Tibial nerve (tissue), 4 donors: ENCODE data around the gene SDK1. TPM values are rescaled to one million over a fixed set of nuclear protein-coding genes. Genes with fewer than 3 reads are reported as not detected.

ENCODE experiments used
- DNase-seq, 2 donors: peaks; one replicate each; pipeline ENCODE4 v3.0.0-alpha.2; 2019; ENCODE audit warnings: low spot score in 2 of 2
- H3K27ac ChIP-seq, 4 donors: fragments of 200-600 bp; sonication (generic) in 3 of 4; one replicate each; pipeline ENCODE4 v1.5.1; 2017 to 2019; ENCODE audit warnings: mild to moderate bottlenecking in 1 of 4
- H3K27me3 ChIP-seq, 2 donors: fragments of 200-600 bp; sonication (generic) in 1 of 2; one replicate each; pipeline versions ENCODE4 v1.5.1 to v1.6.0; 2017 to 2019
- H3K36me3 ChIP-seq, 3 donors: fragments of 200-600 bp; sonication (generic); one replicate each; pipeline ENCODE4 v1.5.1; 2018 to 2019
- H3K4me1 ChIP-seq, 4 donors: fragments of 200-600 bp; sonication (generic) in 3 of 4; one replicate each; pipeline ENCODE4 v1.5.1; 2017 to 2019
- H3K4me3 ChIP-seq, 4 donors: fragments of 200-600 bp; sonication (generic) in 3 of 4; one replicate each; pipeline ENCODE4 v1.5.1; 2017 to 2019; ENCODE audit warnings: mild to moderate bottlenecking in 1 of 4, moderate library complexity in 1 of 4
- H3K9me3 ChIP-seq, 4 donors: fragments of 200-600 bp; sonication (generic) in 3 of 4; one replicate each; pipeline ENCODE4 v1.5.1; 2017 to 2019
- EP300 ChIP-seq, 2 donors: sonication (generic); formaldehyde crosslinking; IDR thresholded peaks; one replicate each; pipeline ENCODE4 v1.6.1; 2017; ENCODE audit warnings: antibody characterized with exemption in 2 of 2, mild to moderate bottlenecking in 1 of 2
- POLR2A ChIP-seq, 2 donors: fragments of 450-650 bp; IDR thresholded peaks; one replicate each; pipeline ENCODE4 v1.6.1; 2017; ENCODE audit warnings: antibody characterized with exemption in 2 of 2, mild to moderate bottlenecking in 2 of 2, moderate library complexity in 2 of 2
- WGBS, 2 donors: methylation state at CpG; one replicate each; pipeline ENCODE4 v1.1.5; 2018; 5-methylcytosine and 5-hydroxymethylcytosine counted together
- total RNA-seq, 4 donors: library from RNA; depleted of rRNA; stranded (reverse); fragments of >200 nt; gene quantifications; one replicate each; pipeline ENCODE4 v1.1.0, GENCODE V29; 2016
- TF ChIP-seq, protein P1 (sequence below), 5 experiments: fragments of 200-600 bp in 3 of 5; fragments of 450-650 bp in 2 of 5; sonication (generic) in 3 of 5; IDR thresholded peaks; one replicate each; pipeline ENCODE4 v1.5.1; 2016 to 2019; ENCODE audit warnings: antibody characterized with exemption in 5 of 5, mild to moderate bottlenecking in 3 of 5, moderate library complexity in 2 of 5

The SDK1 gene
- total RNA-seq, 4 donors from 2014 or later = 8.2 to 16.2 (median 12.9) TPM

DNA sequence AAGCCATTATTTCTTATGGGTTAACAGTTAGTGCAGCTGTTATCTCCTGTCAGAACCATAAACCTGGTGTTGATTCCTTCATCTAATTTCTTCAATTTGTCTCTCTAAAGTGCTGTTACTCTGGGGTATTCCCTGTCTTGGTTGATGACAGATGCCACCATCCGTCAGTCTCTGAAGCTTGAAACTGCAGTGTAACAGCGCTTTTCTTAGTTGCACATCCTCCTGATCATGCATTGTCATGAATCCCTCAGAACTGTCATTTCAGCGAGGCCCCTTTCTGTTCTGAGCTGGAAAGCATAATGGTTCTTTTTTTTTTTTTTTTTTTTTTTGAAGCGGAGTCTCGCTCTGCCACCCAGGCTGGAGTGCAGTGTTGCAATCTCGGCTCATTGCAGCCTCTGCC lies 193.9 kb downstream of the SDK1 start:
- Histone ChIP-seq H3K4me3 (no peak overlapping the region), H3K9me3 (peaks cover 0 to 9% (median 0%) of the 10 kb centered on the region in 4 donors), H3K36me3 (no peaks in the 10 kb centered on the region), H3K27me3 (no peaks in the 10 kb centered on the region), H3K27ac (no peak overlapping the region), H3K4me1 (no peaks in the 10 kb centered on the region)
- no peak for DNase-seq
- TF ChIP-seq POLR2A (IDR thresholded peaks at IDR 0.05) = no peak
- no peak for TF ChIP-seq EP300 (IDR thresholded peaks at IDR 0.05)
- TF ChIP-seq, protein P1, sequence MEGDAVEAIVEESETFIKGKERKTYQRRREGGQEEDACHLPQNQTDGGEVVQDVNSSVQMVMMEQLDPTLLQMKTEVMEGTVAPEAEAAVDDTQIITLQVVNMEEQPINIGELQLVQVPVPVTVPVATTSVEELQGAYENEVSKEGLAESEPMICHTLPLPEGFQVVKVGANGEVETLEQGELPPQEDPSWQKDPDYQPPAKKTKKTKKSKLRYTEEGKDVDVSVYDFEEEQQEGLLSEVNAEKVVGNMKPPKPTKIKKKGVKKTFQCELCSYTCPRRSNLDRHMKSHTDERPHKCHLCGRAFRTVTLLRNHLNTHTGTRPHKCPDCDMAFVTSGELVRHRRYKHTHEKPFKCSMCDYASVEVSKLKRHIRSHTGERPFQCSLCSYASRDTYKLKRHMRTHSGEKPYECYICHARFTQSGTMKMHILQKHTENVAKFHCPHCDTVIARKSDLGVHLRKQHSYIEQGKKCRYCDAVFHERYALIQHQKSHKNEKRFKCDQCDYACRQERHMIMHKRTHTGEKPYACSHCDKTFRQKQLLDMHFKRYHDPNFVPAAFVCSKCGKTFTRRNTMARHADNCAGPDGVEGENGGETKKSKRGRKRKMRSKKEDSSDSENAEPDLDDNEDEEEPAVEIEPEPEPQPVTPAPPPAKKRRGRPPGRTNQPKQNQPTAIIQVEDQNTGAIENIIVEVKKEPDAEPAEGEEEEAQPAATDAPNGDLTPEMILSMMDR (IDR thresholded peaks at IDR 0.05) = no peak
- 96% methylated on average over 6 of the region's 6 CpGs for WGBS, 2 donors

DNA sequence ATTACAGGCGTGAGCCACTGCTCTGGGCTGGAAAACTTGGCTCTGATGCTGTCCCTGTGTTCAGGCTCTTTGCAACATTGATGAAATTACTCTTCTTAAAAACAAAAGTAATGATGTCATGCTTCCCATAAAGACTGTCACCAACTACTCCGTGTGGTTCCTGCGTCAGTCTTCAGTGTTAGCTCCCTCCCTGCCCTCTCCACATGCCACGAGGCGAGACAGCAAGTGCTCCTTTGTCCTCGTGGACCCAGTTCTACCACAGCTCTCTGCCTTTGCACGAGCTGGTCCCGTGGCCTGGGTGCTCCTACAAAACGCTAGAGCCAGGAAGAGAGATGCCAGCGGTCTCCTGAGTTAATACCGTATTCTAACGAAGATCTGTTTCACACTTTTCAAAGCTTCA lies 194.5 kb downstream of the SDK1 start:
- Histone ChIP-seq H3K36me3 (no peaks in the 10 kb centered on the region), H3K4me1 (no peaks in the 10 kb centered on the region), H3K9me3 (peaks cover 0 to 15% (median 1%) of the 10 kb centered on the region in 4 donors), H3K27me3 (no peaks in the 10 kb centered on the region), H3K4me3 (no peak overlapping the region), H3K27ac (no peak overlapping the region)
- no peak for DNase-seq
- no peak for TF ChIP-seq EP300 (IDR thresholded peaks at IDR 0.05)
- TF ChIP-seq, protein P1 (IDR thresholded peaks at IDR 0.05) = no peak
- no peak for TF ChIP-seq POLR2A (IDR thresholded peaks at IDR 0.05)
- WGBS, 2 donors = 78 to 79% methylated on average over 12 of the region's 12 CpGs

DNA sequence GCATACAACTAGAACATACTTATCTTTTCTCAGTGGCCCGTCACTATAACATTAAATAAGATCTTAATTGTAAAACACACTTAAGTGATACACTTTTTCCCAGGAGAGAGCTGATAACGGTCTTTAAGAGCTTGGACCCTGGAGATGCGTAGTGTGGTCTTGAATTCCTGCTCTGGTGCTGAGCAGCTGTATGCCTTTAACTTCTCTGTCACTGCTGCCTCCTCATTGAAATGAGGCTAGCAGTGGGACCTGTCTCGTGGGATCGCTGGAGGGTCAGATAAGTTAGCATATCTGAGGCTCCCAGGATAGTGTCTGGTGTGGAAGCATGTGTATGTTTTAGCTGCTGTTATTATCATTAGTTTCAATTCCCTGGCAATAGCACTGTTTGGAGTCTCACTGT lies 194.9 kb downstream of the SDK1 start:
- WGBS, 2 donors = 77 to 81% methylated on average over 5 of the region's 5 CpGs
- no peak for TF ChIP-seq POLR2A (IDR thresholded peaks at IDR 0.05)
- TF ChIP-seq, protein P1 (IDR thresholded peaks at IDR 0.05) = no peak
- TF ChIP-seq EP300 (IDR thresholded peaks at IDR 0.05) = no peak
- no peak overlapping the region for H3K4me3 ChIP-seq

DNA sequence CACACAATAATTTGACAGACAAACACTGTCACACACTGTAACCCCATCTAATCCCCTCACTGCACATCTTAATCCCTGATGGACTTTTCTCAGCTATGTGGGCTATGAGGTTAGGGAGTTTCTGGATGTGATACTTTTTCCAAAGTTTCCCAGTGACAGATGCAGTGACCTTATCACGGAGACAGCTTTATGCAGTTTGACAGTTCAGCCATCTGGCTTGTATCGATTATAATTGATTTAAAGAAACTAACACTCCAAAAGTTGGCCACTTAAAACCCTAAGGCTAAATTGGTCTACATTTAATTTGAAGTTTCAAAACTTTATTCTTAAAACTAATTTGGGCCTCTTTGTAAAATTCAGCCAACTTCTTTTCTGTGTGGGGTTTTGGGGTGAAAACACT lies 196.7 kb downstream of the SDK1 start:
- H3K4me1 ChIP-seq = no peaks in the 10 kb centered on the region

More for the DNA sequence above, 194.9 kb downstream of the SDK1 start:
- peaks cover 0 to 19% (median 3%) of the 10 kb centered on the region in 4 donors for H3K9me3 ChIP-seq
- no peak overlapping the region for H3K27ac ChIP-seq
- no peak for DNase-seq
- H3K36me3 ChIP-seq = no peaks in the 10 kb centered on the region
- no peaks in the 10 kb centered on the region for H3K4me1 ChIP-seq
- H3K27me3 ChIP-seq = no peaks in the 10 kb centered on the region

DNA sequence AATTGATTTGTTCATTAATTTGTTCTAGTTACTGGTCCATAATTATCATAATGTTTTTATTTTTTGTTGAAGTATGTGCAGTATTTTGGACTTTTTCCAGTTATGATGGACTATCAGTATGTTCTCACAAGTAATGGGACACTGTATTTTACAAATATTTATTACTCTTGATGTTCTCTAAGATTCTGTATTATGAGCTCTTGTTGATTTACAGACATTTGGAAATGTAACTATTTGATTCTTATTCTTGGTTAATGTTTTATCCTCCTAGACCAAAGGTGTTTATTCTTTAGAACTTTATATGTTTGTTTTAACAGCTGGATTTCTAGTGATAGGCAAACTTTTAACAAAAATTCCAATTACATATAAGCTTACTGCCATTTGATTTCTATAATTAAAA lies 200.6 kb downstream of the SDK1 start:
- H3K9me3 ChIP-seq = peaks cover 0 to 51% (median 11%) of the 10 kb centered on the region in 4 donors
- H3K27ac ChIP-seq = no peak overlapping the region
- H3K4me1 ChIP-seq = no peaks in the 10 kb centered on the region
- H3K4me3 ChIP-seq = no peak overlapping the region
- TF ChIP-seq, protein P1 (IDR thresholded peaks at IDR 0.05) = no peak
- TF ChIP-seq POLR2A (IDR thresholded peaks at IDR 0.05) = no peak
- TF ChIP-seq EP300 (IDR thresholded peaks at IDR 0.05) = no peak
- H3K27me3 ChIP-seq = no peaks in the 10 kb centered on the region
- DNase-seq = no peak
- H3K36me3 ChIP-seq = no peaks in the 10 kb centered on the region

More for the DNA sequence above, 196.7 kb downstream of the SDK1 start:
- no peak overlapping the region for H3K27ac ChIP-seq
- H3K27me3 ChIP-seq = no peaks in the 10 kb centered on the region
- 80 to 94% methylated on average over 2 of the region's 2 CpGs for WGBS, 2 donors
- no peak for DNase-seq
- peaks cover 0 to 26% (median 4%) of the 10 kb centered on the region in 4 donors for H3K9me3 ChIP-seq
- no peak overlapping the region for H3K4me3 ChIP-seq
- TF ChIP-seq, protein P1 (IDR thresholded peaks at IDR 0.05) = no peak
- TF ChIP-seq EP300 (IDR thresholded peaks at IDR 0.05) (no peak), POLR2A (IDR thresholded peaks at IDR 0.05) (no peak)
- H3K36me3 ChIP-seq = no peaks in the 10 kb centered on the region
